GM19397 (cell line): Measurements from ENCODE around the gene BCKDHA.

Source experiments
- ATAC-seq: cut with Tn5 transposase; IDR thresholded peaks from one replicate; pipeline ENCODE4 v1.9.1; 2021; ENCODE audit warnings: mild to moderate bottlenecking, moderate library complexity; ENCODE audit not compliant: unreplicated experiment

BCKDHA gene

DNA sequence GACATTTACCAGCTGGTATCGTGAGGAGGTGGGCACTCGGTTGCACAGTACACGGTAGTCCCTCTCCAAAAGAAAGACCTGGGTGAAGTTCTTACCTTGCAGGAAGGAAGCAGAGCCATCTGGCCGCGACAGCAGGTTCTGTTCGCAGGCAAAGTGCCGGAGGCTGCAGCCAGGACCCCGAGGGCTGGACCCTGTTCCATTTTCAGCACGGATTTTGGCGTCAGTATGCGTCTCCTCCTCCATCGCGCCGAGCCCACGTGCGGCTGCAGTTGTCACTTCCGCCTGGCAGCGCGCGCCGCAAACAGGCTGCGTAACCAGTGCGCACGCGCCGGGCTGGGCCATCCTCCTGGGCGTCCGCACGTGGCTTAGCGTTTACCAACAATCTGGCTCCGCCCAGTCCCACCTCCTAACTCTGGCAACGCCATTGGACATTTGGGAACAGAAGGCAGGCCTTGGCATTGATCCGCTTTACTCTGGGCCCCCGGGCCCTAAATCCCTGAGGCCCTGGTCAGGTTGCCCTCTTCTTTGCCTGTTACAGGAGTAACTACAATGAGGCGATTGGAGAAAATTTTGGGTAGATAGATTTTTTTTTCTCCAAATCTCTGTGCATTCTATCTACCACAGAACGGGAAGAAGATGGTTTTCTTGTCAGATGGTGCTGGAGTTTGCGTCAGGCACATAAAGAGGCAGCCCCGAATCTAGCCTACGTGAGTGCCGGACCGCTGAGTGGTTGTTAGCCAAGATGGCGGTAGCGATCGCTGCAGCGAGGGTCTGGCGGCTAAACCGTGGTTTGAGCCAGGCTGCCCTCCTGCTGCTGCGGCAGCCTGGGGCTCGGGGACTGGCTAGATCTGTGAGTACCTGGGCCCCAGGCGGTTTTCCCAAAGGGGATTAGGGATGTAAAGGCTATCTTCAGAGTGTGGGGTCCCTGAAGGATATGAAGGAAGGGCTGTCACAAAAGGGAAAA, at the start of gene BCKDHA, which contains the start of gene EXOSC5:
BCKDHA (plus strand) TSS at position 733 of the 964 bp plus-strand sequence; CDS start at position 743, 10 bp downstream.
EXOSC5 (minus strand) TSS at position 274 of the 964 bp plus-strand sequence; CDS start at position 243, 31 bp downstream.
- ATAC-seq: peak; percentile 95

DNA sequence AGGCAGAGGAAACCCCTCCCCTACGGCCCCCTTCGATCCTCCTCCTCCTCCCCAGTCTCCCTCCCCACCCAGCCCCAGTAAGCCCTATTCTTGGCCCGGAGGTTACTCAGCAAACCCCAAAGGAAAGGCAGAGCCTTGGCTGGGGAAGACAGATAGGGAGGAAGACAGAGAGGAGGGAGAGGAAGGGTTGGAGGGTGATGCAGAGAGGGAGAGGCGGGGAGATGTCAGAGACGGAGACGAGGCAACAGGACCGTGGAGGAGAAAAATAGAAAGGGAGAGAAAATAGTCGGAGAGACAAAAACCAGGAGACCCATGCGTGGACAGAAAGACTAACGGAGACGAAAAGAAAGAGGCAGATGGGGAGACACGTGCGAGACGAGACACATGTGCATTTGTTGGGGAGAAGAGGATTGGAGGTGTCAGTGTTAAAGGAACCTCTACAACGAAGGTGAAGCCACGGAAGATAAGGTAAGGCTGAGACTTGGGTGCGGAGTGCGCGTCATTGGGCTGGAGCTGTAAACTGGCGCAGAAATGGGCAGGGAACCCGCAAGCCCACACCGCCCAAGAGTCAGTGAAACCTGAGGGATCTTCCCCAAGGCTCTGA, 46.8 kb upstream of the BCKDHA start:
- ATAC-seq: no peak

DNA sequence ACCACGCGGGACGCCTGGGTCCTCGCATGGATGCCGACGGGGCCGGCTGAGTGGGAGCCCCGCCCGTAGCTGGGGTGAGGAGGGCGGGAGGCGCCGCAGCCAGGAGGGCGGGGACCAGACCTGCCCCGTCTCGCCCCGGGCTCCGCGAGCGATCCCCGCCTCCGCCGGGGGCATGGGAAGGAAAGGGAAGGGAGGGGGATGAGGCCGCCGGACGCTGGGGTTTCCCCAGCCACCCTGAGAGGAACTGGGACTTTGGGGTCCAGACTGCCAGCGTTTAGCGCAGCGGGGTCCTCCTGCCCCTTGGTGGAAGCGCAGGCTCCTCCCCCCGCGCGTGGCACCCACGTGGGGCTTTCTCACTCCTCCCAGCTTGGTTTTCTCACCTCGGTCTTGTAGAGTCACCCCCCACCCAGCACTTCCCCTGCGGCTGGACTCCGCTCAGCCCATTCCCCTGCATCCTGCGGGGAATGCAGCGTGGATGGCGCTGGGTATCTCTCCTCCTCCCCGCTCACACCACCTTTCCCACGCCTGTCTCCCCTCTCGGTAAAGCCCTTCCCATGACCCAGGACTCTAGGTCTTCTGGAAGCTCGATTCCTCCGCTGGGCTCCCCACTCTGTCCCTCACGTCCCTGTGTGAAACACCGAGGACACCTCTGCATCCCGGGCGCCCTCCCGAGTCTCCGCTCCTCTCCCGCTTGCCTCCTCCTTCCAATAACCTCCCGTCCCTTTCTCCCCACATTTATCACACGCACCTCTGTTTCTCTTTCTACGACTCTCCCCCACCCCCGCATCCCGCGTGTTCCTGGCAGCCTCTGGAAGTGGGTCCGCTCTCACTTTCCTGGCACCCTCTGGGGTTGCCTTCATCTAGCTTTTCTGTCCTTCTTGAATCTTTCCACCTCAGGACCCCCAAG, 46.0 kb upstream of the BCKDHA start:
- peak; percentile 42 for ATAC-seq

DNA sequence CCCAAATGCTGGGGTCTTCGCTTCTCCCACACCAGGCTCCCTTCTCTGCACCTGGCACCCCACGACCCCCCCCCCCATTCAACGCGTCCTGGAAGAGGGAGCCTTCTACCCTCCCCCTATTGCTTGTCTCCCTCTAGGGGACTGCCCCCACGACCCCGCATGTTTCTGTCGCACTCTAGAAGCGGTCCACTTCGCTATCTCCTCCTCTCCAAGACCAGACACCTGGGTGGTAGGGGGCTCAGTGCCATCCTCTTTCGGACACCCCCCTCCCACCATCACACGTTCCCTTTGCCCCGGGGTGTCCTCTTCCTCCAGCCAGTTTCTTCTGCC, 45.4 kb upstream of the BCKDHA start:
- no peak for ATAC-seq

DNA sequence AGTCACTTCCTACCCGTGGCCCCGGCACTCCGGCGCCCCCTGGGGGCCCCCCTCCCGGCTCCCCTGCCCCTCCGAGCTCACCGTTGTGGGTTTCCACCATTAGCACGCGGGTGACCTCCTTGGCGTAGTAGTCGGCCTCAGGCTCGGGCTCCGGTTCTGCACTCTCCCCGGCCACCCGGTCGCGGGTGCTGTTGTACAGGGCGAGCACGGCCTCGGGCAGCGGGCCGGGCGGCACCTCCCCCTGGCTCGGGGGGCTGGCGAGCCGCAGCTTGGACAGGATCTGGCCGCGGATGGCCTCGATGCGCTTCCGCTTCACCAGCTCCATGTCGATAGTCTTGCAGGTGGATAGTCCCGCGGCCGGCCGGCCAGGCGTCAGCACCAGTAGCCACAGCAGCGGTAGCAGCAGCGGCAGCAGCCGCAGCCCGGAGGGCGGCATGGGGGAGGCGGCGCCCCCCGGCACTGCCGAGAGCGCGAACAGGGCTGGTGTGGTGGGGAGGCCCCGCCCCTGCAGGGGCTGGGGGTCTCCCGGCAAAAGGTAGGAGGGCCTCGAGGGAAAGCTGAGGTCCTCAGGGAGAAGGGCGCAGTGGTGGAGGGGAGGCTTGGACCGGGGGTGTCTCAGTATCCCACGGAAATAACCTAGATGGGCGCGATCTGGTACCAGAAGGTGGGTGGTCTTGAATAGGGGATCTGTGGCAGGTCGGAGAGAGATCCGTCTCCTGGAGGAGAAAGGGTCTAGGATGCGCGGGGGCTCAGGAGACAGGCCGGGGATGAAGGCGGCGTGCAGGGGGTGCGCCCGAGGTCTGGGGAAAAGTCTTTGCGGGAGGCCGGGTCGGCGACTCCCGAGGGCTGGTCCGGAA, 44.8 kb upstream of the BCKDHA start:
- ATAC-seq: no peak

DNA sequence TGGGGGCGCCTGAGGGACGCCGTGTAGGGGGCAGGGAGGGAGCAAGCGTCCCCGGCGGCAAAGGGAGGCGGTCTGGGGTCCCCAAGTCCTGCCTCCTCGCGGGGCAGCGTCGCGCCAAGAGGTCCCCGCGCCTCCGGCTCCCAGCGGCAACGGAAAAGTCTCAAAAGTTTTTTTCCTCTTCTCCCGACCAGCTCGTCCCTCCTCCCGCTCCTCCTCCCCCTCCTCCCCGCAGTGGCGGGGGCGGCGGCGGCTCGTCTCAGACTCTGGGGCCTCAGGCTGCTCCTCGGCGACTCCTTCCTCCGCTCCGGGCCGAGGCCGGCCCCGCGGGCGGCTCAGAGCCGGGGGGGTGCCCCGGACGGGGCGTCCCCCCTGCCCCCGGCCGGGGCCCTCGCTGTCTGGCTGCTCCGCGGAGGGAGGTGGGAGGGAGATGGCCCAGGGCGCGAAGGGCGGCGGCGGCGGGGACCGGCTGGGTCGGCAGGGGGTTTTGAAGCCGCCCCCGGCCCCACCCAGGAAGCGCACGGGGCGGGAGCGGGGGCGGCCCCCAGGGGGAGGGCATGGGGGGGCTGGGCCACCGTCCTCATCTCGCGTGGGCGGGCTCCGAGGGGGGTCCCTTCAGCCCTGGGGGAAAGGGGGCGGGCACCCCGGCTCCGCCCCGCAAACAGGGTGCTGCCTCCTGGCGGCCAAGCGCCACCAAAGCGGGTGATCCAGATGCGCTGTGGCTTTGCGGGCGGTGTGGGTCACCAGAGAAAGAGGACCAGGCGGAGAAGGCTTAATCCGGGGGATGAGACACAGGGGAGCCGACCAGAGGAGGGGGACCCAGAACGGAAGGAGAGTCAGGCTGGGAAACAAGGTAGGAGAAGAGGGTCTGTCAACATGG, 43.9 kb upstream of the BCKDHA start, which contains the start of gene TGFB1:
TGFB1 (minus strand) TSS at position 457 of the 877 bp plus-strand sequence. CDS start 878 bp downstream, outside the sequence.
- peak; percentile 43 for ATAC-seq

DNA sequence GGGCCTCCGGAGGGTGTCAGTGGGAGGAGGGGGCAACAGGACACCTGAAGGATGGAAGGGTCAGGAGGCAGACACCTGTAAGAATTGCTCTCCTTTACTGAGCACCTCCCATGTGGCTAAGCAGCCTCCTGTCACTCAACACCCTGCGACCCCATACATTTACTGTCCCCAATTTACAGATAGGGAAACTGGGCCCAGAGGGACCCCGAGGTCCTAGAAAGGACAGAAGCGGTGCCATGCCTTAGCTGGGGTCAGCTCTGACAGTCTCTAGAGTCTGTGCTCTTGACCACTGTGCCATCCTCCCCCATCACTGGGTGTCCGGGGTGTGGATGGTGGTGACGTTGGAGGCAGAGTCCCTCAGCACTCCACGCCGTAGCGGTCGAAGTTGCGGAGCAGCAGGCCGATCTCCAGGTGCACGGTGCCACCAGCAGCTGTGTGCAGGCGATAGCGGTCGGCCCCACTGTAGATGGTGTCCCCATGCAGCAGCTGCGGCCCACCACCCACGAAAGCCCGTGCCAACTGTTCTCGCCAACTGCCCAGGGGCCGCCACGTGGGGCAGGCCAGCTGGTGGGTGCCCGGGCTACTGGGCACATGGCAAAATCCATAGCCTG, 43.2 kb upstream of the BCKDHA start:
- no peak for ATAC-seq

DNA sequence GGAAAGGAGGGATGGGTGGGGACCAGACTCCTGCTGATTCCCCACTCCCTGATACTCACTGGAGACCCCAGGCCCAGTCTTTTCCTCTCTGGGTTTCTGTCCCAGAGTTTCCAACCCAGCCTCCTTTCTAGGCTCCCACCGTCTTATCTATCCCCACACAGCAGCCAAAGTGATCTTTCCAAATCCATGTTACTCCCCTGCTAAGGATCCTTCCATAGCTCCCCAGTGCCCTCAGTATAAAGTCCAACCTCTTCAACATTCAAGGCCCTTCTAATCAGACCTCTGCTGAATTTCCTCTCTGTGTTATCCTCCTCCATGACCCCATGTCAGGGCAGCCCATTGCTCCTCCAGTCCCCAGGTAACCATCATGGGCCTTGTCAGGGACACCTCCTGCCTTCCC, 42.6 kb upstream of the BCKDHA start:
- ATAC-seq: no peak

DNA sequence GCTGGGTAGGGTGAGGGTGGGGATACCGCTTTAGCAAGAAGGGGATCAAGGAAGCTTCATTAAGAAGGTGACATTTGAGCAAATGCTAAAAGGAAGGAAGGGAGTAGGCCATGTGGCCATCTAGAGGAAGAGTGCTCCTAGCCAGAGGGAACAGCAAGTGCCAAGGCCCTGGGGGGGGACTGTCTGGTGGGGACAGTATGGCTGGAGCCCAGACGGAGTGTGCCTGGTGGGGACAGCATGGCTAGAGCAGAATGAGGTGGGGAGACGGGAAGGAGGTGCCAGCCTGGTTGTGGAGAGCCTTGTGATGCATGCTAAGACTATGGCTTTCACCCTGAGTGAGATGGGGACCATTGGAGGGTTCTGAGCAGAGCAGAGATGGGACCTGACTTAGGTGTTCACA, 41.8 kb upstream of the BCKDHA start:
- ATAC-seq: no peak

DNA sequence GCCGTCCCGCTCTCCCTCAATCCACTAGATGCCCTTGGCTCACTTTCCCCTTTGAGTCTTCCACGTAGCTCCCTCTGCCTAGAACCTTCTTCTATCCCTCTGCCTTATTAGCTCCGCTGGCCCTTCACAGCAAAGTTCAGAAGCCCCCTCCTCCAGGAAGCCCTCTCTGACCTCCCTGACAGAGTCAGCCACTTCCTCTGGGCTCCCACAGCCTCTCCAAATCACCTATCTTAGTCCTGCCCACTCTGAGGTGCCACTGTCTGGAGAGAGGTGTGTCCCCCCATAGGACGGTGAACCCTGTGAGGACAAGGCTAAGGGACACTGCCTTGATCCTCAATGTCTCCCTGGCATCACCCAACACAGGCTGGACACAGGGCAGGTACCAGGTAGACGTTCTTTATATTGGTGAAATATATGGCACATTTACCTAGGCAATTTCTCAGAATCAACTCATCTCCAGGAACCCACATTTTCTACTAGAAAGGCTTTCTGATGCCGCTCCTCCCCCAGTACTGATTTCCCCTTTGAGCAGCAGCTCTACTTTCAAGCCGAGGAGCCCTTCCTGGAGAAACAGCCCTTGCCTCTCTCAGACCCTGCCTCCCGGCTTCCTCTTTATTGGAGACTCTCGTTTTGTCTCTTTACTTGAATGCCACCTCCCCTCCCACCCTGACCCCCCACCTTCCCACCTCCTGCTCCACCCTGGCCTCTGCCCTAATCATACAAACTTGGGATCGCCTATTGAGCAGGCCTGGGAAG, 40.5 kb upstream of the BCKDHA start:
- ATAC-seq: no peak

DNA sequence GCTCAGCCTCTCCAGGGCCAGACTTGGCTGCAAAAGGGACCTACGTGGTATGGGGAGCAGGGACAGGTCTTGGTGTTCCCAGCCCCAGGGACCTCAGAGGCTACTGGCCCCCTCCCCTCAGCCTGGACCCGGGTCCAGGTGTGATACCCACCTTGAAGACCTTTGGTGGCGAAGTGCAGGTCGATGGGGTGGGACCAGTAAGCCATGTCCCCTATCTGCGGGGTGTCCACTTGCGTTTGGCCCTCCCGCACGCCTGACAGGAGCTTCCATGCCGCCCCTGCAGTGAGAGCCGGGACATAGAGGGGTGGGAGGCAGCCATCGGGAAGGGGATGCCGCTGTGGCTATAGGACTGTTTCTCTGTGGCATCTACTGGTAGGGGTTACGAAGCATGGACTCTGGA, 39.9 kb upstream of the BCKDHA start:
- ATAC-seq: no peak

DNA sequence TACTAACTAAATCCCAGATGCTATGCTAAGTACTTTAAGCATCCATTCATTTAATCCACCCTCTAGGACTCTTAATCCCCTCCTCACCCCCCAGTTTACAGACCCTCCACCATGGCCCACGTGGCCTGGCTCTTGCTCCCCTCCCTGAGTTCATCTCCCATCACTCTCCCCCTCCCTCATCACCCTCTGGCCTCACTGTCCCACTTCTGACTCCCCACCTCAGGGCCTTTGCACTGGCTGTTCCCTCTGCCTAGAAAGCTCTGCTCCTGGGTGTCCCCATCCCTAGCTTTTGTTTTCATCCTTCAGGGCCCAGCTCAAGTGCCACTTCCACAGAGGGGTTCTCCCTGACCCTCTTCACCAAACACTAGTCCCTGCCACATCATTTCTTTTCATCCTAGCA, 37.9 kb upstream of the BCKDHA start:
- ATAC-seq: no peak

DNA sequence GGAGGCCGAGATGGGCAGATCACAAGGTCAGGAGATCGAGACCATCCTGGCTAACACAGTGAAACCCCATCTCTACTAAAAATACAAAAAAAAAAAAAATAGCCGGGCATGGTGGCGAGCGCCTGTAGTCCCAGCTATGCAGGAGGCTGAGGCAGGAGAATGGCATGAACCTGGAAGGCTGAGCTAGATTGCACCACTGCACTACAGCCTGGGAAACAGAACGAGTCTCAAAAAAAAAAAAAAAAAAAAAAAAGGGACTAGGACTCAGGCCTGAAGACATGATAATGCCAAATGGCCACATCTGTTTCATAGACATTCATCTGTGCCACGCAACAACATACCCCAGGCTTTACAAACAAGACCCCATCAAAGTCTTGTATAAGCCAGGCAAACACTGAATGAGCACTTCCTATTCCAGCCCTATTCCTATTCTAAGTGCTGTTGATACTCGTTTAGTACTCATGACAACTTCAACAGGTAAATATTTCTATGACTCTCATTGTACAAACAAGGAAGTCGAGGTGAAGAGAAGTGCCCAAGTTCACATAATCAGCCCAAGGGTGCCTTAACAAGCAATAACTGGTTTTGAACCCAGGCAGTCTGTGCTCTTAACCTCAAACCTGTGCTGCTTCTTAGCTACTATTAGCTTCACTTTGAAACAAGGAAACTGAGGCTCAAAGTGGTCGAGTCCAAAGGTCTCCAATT, 35.3 kb upstream of the BCKDHA start:
- ATAC-seq: no peak

DNA sequence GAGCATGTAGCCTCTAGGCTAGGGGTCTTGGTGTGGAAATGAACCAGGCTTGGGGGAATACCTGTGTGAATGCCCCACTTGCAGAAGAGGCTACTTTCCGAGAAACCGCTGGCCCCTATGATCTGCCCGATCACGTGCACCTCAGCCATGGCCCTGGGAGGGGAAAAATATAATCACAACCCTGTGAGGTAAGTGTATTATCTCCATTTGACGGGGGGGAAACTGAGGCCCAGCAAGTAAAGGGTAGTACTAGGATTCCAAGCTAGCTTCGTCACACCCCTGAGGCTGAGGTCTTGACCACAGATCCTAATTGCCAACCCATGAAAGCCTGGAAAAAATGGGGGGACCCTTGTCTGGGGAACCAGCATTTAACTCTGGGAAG, 34.3 kb upstream of the BCKDHA start:
- ATAC-seq: no peak

DNA sequence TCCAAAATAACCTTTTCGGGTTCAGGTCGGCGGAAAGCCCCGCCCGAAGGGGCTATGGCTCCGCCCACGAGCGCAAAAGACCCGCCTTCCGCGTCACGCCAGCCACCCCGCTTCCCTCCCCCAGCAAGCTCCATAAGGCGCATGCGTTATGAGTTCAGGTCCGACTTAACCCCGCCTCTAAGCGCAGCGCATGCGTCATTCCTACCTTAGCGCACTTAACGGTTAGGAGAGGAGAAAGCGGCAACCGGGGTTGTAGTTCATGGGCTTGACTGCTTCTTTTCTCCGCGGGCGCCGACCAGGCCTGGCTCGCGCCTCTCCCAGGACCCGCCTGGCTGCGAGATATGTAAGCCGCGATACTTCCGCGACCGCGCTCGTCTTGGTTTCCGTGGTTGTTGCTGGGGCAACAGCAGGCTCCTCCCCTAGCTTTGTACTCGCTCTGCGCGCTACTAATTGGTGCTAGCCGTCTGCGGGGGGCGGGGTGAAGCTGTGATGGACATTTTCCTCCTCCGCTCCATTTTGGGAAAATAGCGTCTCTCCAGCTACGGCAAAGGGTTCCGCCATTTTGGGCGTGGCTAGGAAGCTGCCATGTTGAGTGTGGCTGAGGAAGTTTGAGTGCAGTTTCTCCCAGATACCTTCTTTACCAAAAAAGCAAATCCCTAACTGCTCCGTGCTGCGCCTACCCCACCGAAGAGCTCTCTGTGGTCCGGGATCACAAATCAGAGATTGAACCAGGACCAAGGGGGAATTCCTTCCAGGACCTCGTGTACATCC, 33.7 kb upstream of the BCKDHA start, which contains the start of gene B9D2:
B9D2 (minus strand) TSS at position 397 of the 771 bp plus-strand sequence. CDS start 630 bp downstream, outside the sequence.
- peak; percentile 81 for ATAC-seq
